MM.1S (cell line): ENCODE data around the gene RPTN.

Experiments
- DNase-seq: peaks from one replicate; pipeline ENCODE4 v3.0.0-alpha.2; 2015
- H2AFZ ChIP-seq: fragments of 300-600 bp; sonication (generic); 2 replicates; pipeline ENCODE4 v1.6.0; 2016; ENCODE audit warnings: antibody characterized with exemption, low read length
- H3F3A ChIP-seq: fragments of 300-600 bp; sonication (generic); 2 replicates; pipeline ENCODE4 v1.6.1; 2016; ENCODE audit warnings: mild to moderate bottlenecking, antibody characterized with exemption, low read length, moderate library complexity, mixed read lengths; ENCODE audit not compliant: insufficient read depth
- H3K27ac ChIP-seq: fragments of 300-600 bp; sonication (generic); 2 replicates; pipeline ENCODE4 v1.5.1; 2016; ENCODE audit warnings: mild to moderate bottlenecking, low read length
- H3K27me3 ChIP-seq: fragments of 300-600 bp; sonication (generic); replicated peaks from 2 replicates; pipeline ENCODE4 v1.6.0; 2016; ENCODE audit warnings: low read length; ENCODE audit not compliant: insufficient read depth
- H3K36me3 ChIP-seq: fragments of 300-600 bp; sonication (generic); replicated peaks from 2 replicates; pipeline ENCODE4 v1.6.1; 2016; ENCODE audit warnings: mild to moderate bottlenecking, low read length, mixed read lengths; ENCODE audit not compliant: insufficient read depth
- H3K4me1 ChIP-seq: fragments of 300-600 bp; sonication (generic); 2 replicates; pipeline ENCODE4 v1.6.1; 2016; ENCODE audit warnings: low read length, mixed read lengths
- H3K4me2 ChIP-seq: fragments of 300-600 bp; sonication (generic); 2 replicates; pipeline ENCODE4 v1.6.0; 2016; ENCODE audit warnings: low read depth, low read length
- H3K4me3 ChIP-seq: fragments of 300-600 bp; sonication (generic); 2 replicates; pipeline ENCODE4 v1.5.1; 2016; ENCODE audit warnings: low read length, mixed read lengths
- H3K79me2 ChIP-seq: fragments of 300-600 bp; sonication (generic); 2 replicates; pipeline ENCODE4 v1.6.1; 2016; ENCODE audit warnings: mixed run types, low read length, mixed read lengths
- H3K9ac ChIP-seq: fragments of 300-600 bp; sonication (generic); 2 replicates; pipeline ENCODE4 v1.6.1; 2016; ENCODE audit warnings: low read length, mixed read lengths
- H3K9me2 ChIP-seq: fragments of 300-600 bp; sonication (generic); replicated peaks from 2 replicates; pipeline ENCODE4 v1.6.1; 2016; ENCODE audit warnings: mild to moderate bottlenecking, low read length, mixed read lengths; ENCODE audit not compliant: insufficient read depth
- H3K9me3 ChIP-seq: fragments of 300-600 bp; sonication (generic); replicated peaks from 2 replicates; pipeline ENCODE4 v1.6.1; 2016; ENCODE audit warnings: mild to moderate bottlenecking, low read length, mixed read lengths; ENCODE audit not compliant: insufficient read depth
- H4K20me1 ChIP-seq: fragments of 300-600 bp; sonication (generic); 2 replicates; pipeline ENCODE4 v1.6.1; 2016; ENCODE audit warnings: mild to moderate bottlenecking, low read length, moderate library complexity, mixed read lengths; ENCODE audit not compliant: insufficient read depth
- CTCF ChIP-seq: fragments of 300-600 bp; sonication (generic); IDR thresholded peaks from 2 replicates; pipeline ENCODE4 v1.5.1; 2016; ENCODE audit warnings: antibody characterized with exemption, low read length, mixed read lengths
- EZH2 ChIP-seq: fragments of 300-600 bp; sonication (generic); optimal IDR thresholded peaks from 2 replicates; pipeline ENCODE3; 2017; ENCODE audit warnings: low read depth, mild to moderate bottlenecking, antibody characterized with exemption, low read length, mixed read lengths
- EZH2phosphoT487 ChIP-seq: fragments of 300-600 bp; sonication (generic); IDR thresholded peaks from 2 replicates; pipeline ENCODE4 v1.6.1; 2018; ENCODE audit warnings: antibody characterized with exemption, low read length

RPTN gene

GRCh38 chr1:152127673-152128072 is 31.4 kb downstream of the RPTN start:
- H3K9me3 ChIP-seq: no peaks in the 10 kb centered on the region
- no peak overlapping the region for H2AFZ ChIP-seq
- H3K4me1 ChIP-seq: peaks cover 17% of the 10 kb centered on the region
- TF ChIP-seq EZH2 (no peak), CTCF (no peak), EZH2phosphoT487 (no peak)
- no peak overlapping the region for H3K4me3 ChIP-seq
- no peaks in the 10 kb centered on the region for H4K20me1 ChIP-seq
- H3K27ac ChIP-seq: no peak overlapping the region
- H3K36me3 ChIP-seq: no peaks in the 10 kb centered on the region
- no peaks in the 10 kb centered on the region for H3K79me2 ChIP-seq
- peaks cover 5% of the 10 kb centered on the region; the same call in 1 of the 2 replicates for H3F3A ChIP-seq
- no peak overlapping the region for H3K4me2 ChIP-seq
- DNase-seq: no peak
- no peaks in the 10 kb centered on the region for H3K9me2 ChIP-seq
- no peaks in the 10 kb centered on the region for H3K27me3 ChIP-seq
- H3K9ac ChIP-seq: no peak overlapping the region

GRCh38 chr1:152125834-152126443 is 33.1 kb downstream of the RPTN start:
- Histone ChIP-seq H4K20me1 (no peaks in the 10 kb centered on the region), H3K27ac (peak overlapping the region; percentile 5; the same call in 1 of the 2 replicates), H3F3A (peaks cover 5% of the 10 kb centered on the region; the same call in 1 of the 2 replicates), H3K9ac (no peak overlapping the region), H3K4me1 (peaks cover 17% of the 10 kb centered on the region), H3K9me2 (no peaks in the 10 kb centered on the region), H3K4me2 (peak overlapping the region; percentile 35), H3K79me2 (no peaks in the 10 kb centered on the region), H2AFZ (peak overlapping the region; percentile 12; the same call in 1 of the 2 replicates), H3K27me3 (no peaks in the 10 kb centered on the region), H3K4me3 (no peak overlapping the region), H3K36me3 (no peaks in the 10 kb centered on the region), H3K9me3 (no peaks in the 10 kb centered on the region)
- DNase-seq: peak; percentile 92
- TF ChIP-seq CTCF (no peak), EZH2phosphoT487 (no peak), EZH2 (no peak)

- TF ChIP-seq EZH2: no peak
- no peak for TF ChIP-seq CTCF
- TF ChIP-seq EZH2phosphoT487: no peak
- Histone ChIP-seq H4K20me1 (no peaks in the 10 kb centered on the region), H3K9me3 (no peaks in the 10 kb centered on the region), H3K9me2 (no peaks in the 10 kb centered on the region), H3K27me3 (peaks cover 4% of the 10 kb centered on the region; the same call in 1 of the 2 replicates), H3K79me2 (no peaks in the 10 kb centered on the region), H3F3A (no peaks in the 10 kb centered on the region), H3K4me1 (no peaks in the 10 kb centered on the region), H3K36me3 (no peaks in the 10 kb centered on the region), H3K4me3 (no peak overlapping the region), H3K4me2 (no peak overlapping the region), H3K27ac (no peak overlapping the region), H2AFZ (no peak overlapping the region), H3K9ac (no peak overlapping the region)
- DNase-seq: no peak
These were observed 40.1 kb downstream of the RPTN start for GRCh38 chr1:152118915-152119314.
